HCT116 (cell line): ENCODE results near the gene POLR3C. TPM values are rescaled to one million over a fixed set of nuclear protein-coding genes. Genes with fewer than 3 reads are reported as not detected.
"Not testable (repeated sequence)": the region's sequence is repeated elsewhere in the genome, so short reads cannot be mapped to it uniquely, and the experiment has no call there.

Experiments
- ATAC-seq: fragments of 200-7000 bp; cut with Tn5 transposase; 2 replicates; pipeline ENCODE4 v1.9.1; 2020; ENCODE audit warnings: mild to moderate bottlenecking, moderate library complexity
- BruUV-seq: library from RNA; stranded (reverse); fragments of 400-500 nt; replicated peaks from 2 replicates; lab custom pipeline; 2021; lab: Mats Ljungman, UMichigan
- CTCF ChIA-PET: fragments of 300-600 bp; sonication (Branson Sonifier 250); formaldehyde crosslinking; loops from one replicate; lab custom pipeline; 2021; ENCODE audit warnings: antibody characterized with exemption; lab: Charles Lee
- POLR2A ChIA-PET: fragments of 300-600, 350-600 bp; sonication (Branson Sonifier 250); formaldehyde crosslinking; loops from one replicate; lab custom pipeline; 2021; ENCODE audit warnings: antibody characterized with exemption; lab: Charles Lee
- RAD21 ChIA-PET, 2 experiments: fragments of 300-600 bp; sonication (Branson Sonifier 250); formaldehyde crosslinking; loops; one replicate each; lab custom pipeline; 2023; ENCODE audit warnings: low total read pairs in 2 of 2; ENCODE audit not compliant: uncharacterized antibody in 2 of 2, unreplicated experiment in 2 of 2, low non-redundant PET in 1 of 2; lab: Charles Lee
- DNase-seq: peaks from one replicate; pipeline ENCODE4 v3.0.0-alpha.2; 2010; ENCODE audit warnings: low read depth, low spot score
- H2AFZ ChIP-seq: fragments of 200-600 bp; shearing (Covaris generic), sonication (generic); 2 replicates; pipeline ENCODE4 v1.6.1; 2017; ENCODE audit warnings: low read depth, mixed run types, mixed read lengths, antibody characterized with exemption, low read length; ENCODE audit not compliant: poor library complexity, severe bottlenecking
- H3K27ac ChIP-seq: 2 replicates; pipeline ENCODE4 v1.5.1; 2012; ENCODE audit warnings: low read depth, low read length
- H3K27me3 ChIP-seq: fragments of 200-600 bp; sonication (generic); 2 replicates; pipeline ENCODE4 v1.6.1; 2016; ENCODE audit warnings: mixed run types, low read length, mixed read lengths; ENCODE audit not compliant: insufficient read depth
- H3K36me3 ChIP-seq, 2 experiments: fragments of 200-500 bp in 1 of 2; fragments of 200-600 bp in 1 of 2; sonication (Bioruptor generic) in 1 of 2; sonication (generic) in 1 of 2; 2 replicates each; pipeline versions ENCODE4 v1.5.1 to v1.6.1; 2014 to 2016; ENCODE audit warnings: low read length in 2 of 2, inconsistent platforms in 1 of 2, mixed read lengths in 1 of 2, mixed run types in 1 of 2; ENCODE audit not compliant: insufficient read depth in 2 of 2, control insufficient read depth in 1 of 2
- H3K4me1 ChIP-seq, 2 experiments: fragments of 200-600 bp in 1 of 2; sonication (generic) in 1 of 2; 2 replicates each; pipeline versions ENCODE4 v1.5.1 to v1.6.1; 2012 to 2017; ENCODE audit warnings: low read length in 2 of 2, inconsistent platforms in 1 of 2, mild to moderate bottlenecking in 1 of 2, mixed read lengths in 1 of 2, mixed run types in 1 of 2, moderate library complexity in 1 of 2; ENCODE audit not compliant: insufficient read depth in 2 of 2, control insufficient read depth in 1 of 2
- H3K4me2 ChIP-seq: fragments of 200-600 bp; sonication (generic); 2 replicates; pipeline ENCODE4 v1.6.1; 2017; ENCODE audit warnings: mixed run types, low read length, mixed read lengths
- H3K4me3 ChIP-seq, 2 experiments: fragments of 200-600 bp in 1 of 2; sonication (generic) in 1 of 2; replicated peaks in 1 of 2; 2 replicates each; pipeline ENCODE4 v1.5.1; 2011 to 2016; ENCODE audit warnings: low read length in 2 of 2, control low read depth in 1 of 2, low read depth in 1 of 2, mild to moderate bottlenecking in 1 of 2, mixed read lengths in 1 of 2, mixed run types in 1 of 2
- H3K79me2 ChIP-seq: fragments of 200-600 bp; sonication (generic); 2 replicates; pipeline ENCODE4 v1.6.1; 2017; ENCODE audit warnings: mild to moderate bottlenecking, mixed run types, low read length, moderate library complexity, mixed read lengths; ENCODE audit not compliant: insufficient read depth
- H3K9ac ChIP-seq: fragments of 200-600 bp; sonication (generic); 2 replicates; pipeline ENCODE4 v1.6.1; 2016; ENCODE audit warnings: low read length, mixed read lengths
- H3K9me2 ChIP-seq: fragments of 200-600 bp; sonication (generic), shearing (Covaris generic); 2 replicates; pipeline ENCODE4 v1.6.1; 2017; ENCODE audit warnings: mixed run types, mild to moderate bottlenecking, moderate library complexity; ENCODE audit not compliant: insufficient read depth
- H3K9me3 ChIP-seq, 2 experiments: fragments of 200-500 bp in 1 of 2; fragments of 200-600 bp in 1 of 2; sonication (Bioruptor generic) in 1 of 2; sonication (generic) in 1 of 2; 2 replicates each; pipeline ENCODE4 v1.6.1; 2014 to 2017; ENCODE audit warnings: low read length in 2 of 2, mixed read lengths in 2 of 2, inconsistent platforms in 1 of 2, low read depth in 1 of 2, mild to moderate bottlenecking in 1 of 2, mixed run types in 1 of 2, moderate library complexity in 1 of 2; ENCODE audit not compliant: control insufficient read depth in 1 of 2, insufficient read depth in 1 of 2
- H4K20me1 ChIP-seq: fragments of 200-600 bp; sonication (generic), shearing (Covaris generic); 2 replicates; pipeline ENCODE4 v1.6.1; 2017; ENCODE audit warnings: mixed run types, mild to moderate bottlenecking, moderate library complexity; ENCODE audit not compliant: insufficient read depth
- ELF1 ChIP-seq: IDR thresholded peaks from 2 replicates; pipeline ENCODE4 v1.6.1; 2012; ENCODE audit warnings: low read depth, borderline replicate concordance
- EZH2 ChIP-seq: fragments of 200-600 bp; sonication (generic); IDR thresholded peaks from 2 replicates; pipeline ENCODE4 v1.6.1; 2017; ENCODE audit warnings: antibody characterized with exemption, mixed run types
- JUND ChIP-seq: IDR thresholded peaks from 2 replicates; pipeline ENCODE4 v1.6.1; 2012
- RAD21 ChIP-seq: IDR thresholded peaks from 2 replicates; pipeline ENCODE4 v1.6.1; 2012; ENCODE audit warnings: low read depth, mild to moderate bottlenecking
- SP1 ChIP-seq: IDR thresholded peaks from 2 replicates; pipeline ENCODE4 v1.6.1; 2012; ENCODE audit warnings: low read depth
- SRF ChIP-seq: IDR thresholded peaks from 2 replicates; pipeline ENCODE4 v1.6.1; 2012; ENCODE audit warnings: low read depth
- YY1 ChIP-seq: IDR thresholded peaks from 2 replicates; pipeline ENCODE4 v1.6.1; 2011; ENCODE audit warnings: low read length, low read depth, moderate library complexity, mild to moderate bottlenecking; ENCODE audit not compliant: insufficient replicate concordance; ENCODE audit errors: extremely low read depth
- ZNF274 ChIP-seq: fragments of 200-500 bp; sonication (Bioruptor generic); IDR thresholded peaks from 2 replicates; pipeline ENCODE4 v1.6.1; 2014; ENCODE audit warnings: mild to moderate bottlenecking, low read depth, low read length, inconsistent platforms
- intact Hi-C: fragments of 100-400 bp; cut with micrococcal nuclease; formaldehyde crosslinking; loops from 2 replicates; pipeline ENCODE4 v1.10.0; 2022
- total RNA-seq: library from RNA; stranded (reverse); gene quantifications from one replicate; pipeline ENCODE4 v1.2.1, GENCODE V29; 2021; ENCODE audit not compliant: unreplicated experiment
- TF ChIP-seq, protein P1 (sequence below), 3 experiments: fragments of 200-600 bp in 1 of 3; sonication (generic) in 1 of 3; IDR thresholded peaks in 2 of 3; conservative IDR thresholded peaks in 1 of 3; 2 replicates each; pipeline ENCODE4 v1.5.1; 2012 to 2017; ENCODE audit warnings: low read depth in 2 of 3, low read length in 2 of 3, antibody characterized with exemption in 1 of 3, borderline replicate concordance in 1 of 3, control low read depth in 1 of 3, mild to moderate bottlenecking in 1 of 3, mixed read lengths in 1 of 3, mixed run types in 1 of 3, moderate library complexity in 1 of 3; ENCODE audit not compliant: insufficient read depth in 1 of 3

POLR3C gene
- total RNA-seq, 1 experiment from 2014 or later: 25.4 TPM

- no TSS peak for BruUV-seq
- H3K4me3 ChIP-seq: no peak overlapping the region
- TF ChIP-seq SP1 (no peak), RAD21 (no peak), EZH2 (no peak), YY1 (no peak), JUND (no peak), ELF1 (no peak), SRF (no peak), ZNF274 (no peak)
- TF ChIP-seq, protein P1, sequence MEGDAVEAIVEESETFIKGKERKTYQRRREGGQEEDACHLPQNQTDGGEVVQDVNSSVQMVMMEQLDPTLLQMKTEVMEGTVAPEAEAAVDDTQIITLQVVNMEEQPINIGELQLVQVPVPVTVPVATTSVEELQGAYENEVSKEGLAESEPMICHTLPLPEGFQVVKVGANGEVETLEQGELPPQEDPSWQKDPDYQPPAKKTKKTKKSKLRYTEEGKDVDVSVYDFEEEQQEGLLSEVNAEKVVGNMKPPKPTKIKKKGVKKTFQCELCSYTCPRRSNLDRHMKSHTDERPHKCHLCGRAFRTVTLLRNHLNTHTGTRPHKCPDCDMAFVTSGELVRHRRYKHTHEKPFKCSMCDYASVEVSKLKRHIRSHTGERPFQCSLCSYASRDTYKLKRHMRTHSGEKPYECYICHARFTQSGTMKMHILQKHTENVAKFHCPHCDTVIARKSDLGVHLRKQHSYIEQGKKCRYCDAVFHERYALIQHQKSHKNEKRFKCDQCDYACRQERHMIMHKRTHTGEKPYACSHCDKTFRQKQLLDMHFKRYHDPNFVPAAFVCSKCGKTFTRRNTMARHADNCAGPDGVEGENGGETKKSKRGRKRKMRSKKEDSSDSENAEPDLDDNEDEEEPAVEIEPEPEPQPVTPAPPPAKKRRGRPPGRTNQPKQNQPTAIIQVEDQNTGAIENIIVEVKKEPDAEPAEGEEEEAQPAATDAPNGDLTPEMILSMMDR (IDR thresholded peaks at IDR 0.05 in 2 of 3, conservative IDR thresholded peaks at IDR 0.05 in 1 of 3; ENCODE audit: borderline replicate concordance in 1 of 3, insufficient read depth in 1 of 3, low read depth in 2 of 3, low read length in 2 of 3): no peak
- TF ChIP-seq, all 23 proteins: peak for 0
- Histone ChIP-seq H3K9me3 (no peaks in the 10 kb centered on the region), H3K36me3 (no peaks in the 10 kb centered on the region), H3K9ac (no peak overlapping the region), H3K9me2 (no peaks in the 10 kb centered on the region), H3K4me2 (no peak overlapping the region), H3K27me3 (no peaks in the 10 kb centered on the region), H2AFZ (no peak overlapping the region), H3K27ac (no peak overlapping the region), H3K79me2 (peaks cover 8% of the 10 kb centered on the region), H4K20me1 (no peaks in the 10 kb centered on the region), H3K4me1 (peaks cover under 1 to 9% of the 10 kb centered on the region in 2 experiments; a peak in 2 of 4 replicates)
- ChIA-PET POLR2A (no interaction called here), RAD21 (no interaction called here), CTCF (no interaction called here)
- ATAC-seq: no peak
- intact Hi-C loops: no loop called here
- DNase-seq: no peak
Observed at GRCh38 chr1:145788580-145788979, 35.4 kb upstream of the POLR3C start.

- H3K9me3 ChIP-seq, RAD21 ChIA-PET, H3K4me1 ChIP-seq, DNase-seq, H3K9me2 ChIP-seq, CTCF ChIA-PET, H2AFZ ChIP-seq, intact Hi-C loops, H3K36me3 ChIP-seq, H3K9ac ChIP-seq, H3K27ac ChIP-seq, ATAC-seq, H3K4me2 ChIP-seq, BruUV-seq, H4K20me1 ChIP-seq, POLR2A ChIA-PET, H3K4me3 ChIP-seq, H3K27me3 ChIP-seq: not testable (repeated sequence)
- peaks cover 14% of the 10 kb centered on the region for H3K79me2 ChIP-seq
Observed at GRCh38 chr1:145791860-145792259, 32.1 kb upstream of the POLR3C start.
